Measurements from ENCODE around the gene PDGFB.

GRCh38 chr22:39177456-39177775 lies 67.4 kb downstream of the PDGFB start:
- TF ChIP-seq POLR2A (IDR thresholded peaks at IDR 0.05) (no peak), EP300 (IDR thresholded peaks at IDR 0.05) (no peak)

All from upper lobe of left lung (tissue), 4 donors.